Measurements from ENCODE around the gene ROPN1L. TPM values are rescaled to one million over a fixed set of nuclear protein-coding genes. Genes with fewer than 3 reads are reported as not detected.

ROPN1L gene
- total and polyA plus RNA-seq, 12 donors: 0.15 to 3.9 (median 0.42) TPM; not detected in 3

GRCh38 chr5:10502130-10502529 is 60.5 kb downstream of the ROPN1L start:
- no peak for TF ChIP-seq CTCF (IDR thresholded peaks at IDR 0.05)
- TF ChIP-seq POLR2A (IDR thresholded peaks at IDR 0.05): no peak
- intact Hi-C loops (cut with DNase I): no loop called here
- Histone ChIP-seq H3K36me3 (replicated peaks in 1 of 2) (no peaks in the 10 kb centered on the region), H3K27ac (no peak overlapping the region), H3K4me1 (replicated peaks in 1 of 2) (no peaks in the 10 kb centered on the region), H3K27me3 (no peaks in the 10 kb centered on the region), H3K9me3 (replicated peaks in 1 of 3) (no peaks in the 10 kb centered on the region), H3K4me3 (no peak overlapping the region)
- DNase-seq: no peak
- 88 to 97% (median 92%) methylated on average over 7 to 8 of the region's 8 CpGs for WGBS, 4 donors

DNA sequence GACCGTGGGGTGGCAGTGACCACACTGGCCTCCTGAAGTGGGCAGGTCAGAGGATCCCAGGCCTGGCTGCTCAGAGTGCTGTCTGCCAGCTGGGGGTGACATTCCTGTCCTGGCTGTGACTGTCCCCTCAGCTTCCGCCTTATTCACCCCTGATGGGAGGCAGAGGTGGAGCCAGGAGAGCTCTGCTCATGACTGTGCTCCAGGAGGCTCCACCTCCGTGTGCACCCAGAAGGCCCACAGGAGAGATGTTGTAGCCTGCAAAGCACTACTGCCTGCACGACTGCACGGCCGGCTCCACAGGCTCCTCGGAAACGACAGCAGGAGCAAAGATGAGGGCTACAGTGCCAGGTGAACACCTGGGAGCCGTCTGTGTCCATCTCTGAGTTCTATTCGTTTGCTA is 60.9 kb downstream of the ROPN1L start:
- WGBS, 4 donors: 78 to 94% (median 84%) methylated on average over 3 to 10 of the region's 10 CpGs

GRCh38 chr5:10503321-10503720 is 61.6 kb downstream of the ROPN1L start:
- no peak for DNase-seq
- TF ChIP-seq POLR2A (IDR thresholded peaks at IDR 0.05) (no peak), CTCF (IDR thresholded peaks at IDR 0.05) (no peak)
- no peaks in the 10 kb centered on the region for H3K9me3 ChIP-seq (replicated peaks in 1 of 3)
- H3K27me3 ChIP-seq: no peaks in the 10 kb centered on the region
- WGBS, 4 donors: 83 to 100% (median 92%) methylated on average over 4 to 7 of the region's 7 CpGs
- H3K27ac ChIP-seq: no peak overlapping the region
- intact Hi-C loops (cut with DNase I): no loop called here
- H3K4me1 ChIP-seq (replicated peaks in 1 of 2): peaks cover 0 to 5% of the 10 kb centered on the region in 2 donors
- no peak overlapping the region for H3K4me3 ChIP-seq
- no peaks in the 10 kb centered on the region for H3K36me3 ChIP-seq (replicated peaks in 1 of 2)

More for the DNA sequence above, 60.9 kb downstream of the ROPN1L start:
- no peaks in the 10 kb centered on the region for H3K36me3 ChIP-seq (replicated peaks in 1 of 2)
- DNase-seq: no peak
- peaks cover 0 to 3% of the 10 kb centered on the region in 2 donors for H3K4me1 ChIP-seq (replicated peaks in 1 of 2)
- no peak for TF ChIP-seq CTCF (IDR thresholded peaks at IDR 0.05)
- TF ChIP-seq POLR2A (IDR thresholded peaks at IDR 0.05): no peak
- H3K4me3 ChIP-seq: no peak overlapping the region
- no peak overlapping the region for H3K27ac ChIP-seq
- no peaks in the 10 kb centered on the region for H3K27me3 ChIP-seq
- intact Hi-C loops (cut with DNase I): no loop called here
- no peaks in the 10 kb centered on the region for H3K9me3 ChIP-seq (replicated peaks in 1 of 3)

- H3K4me1 ChIP-seq (replicated peaks in 1 of 2): peaks cover 0 to 5% of the 10 kb centered on the region in 2 donors
- no peak overlapping the region for H3K4me3 ChIP-seq
- H3K27me3 ChIP-seq: no peaks in the 10 kb centered on the region
- 35 to 51% (median 47%) methylated on average over 5 to 8 of the region's 8 CpGs for WGBS, 4 donors
- H3K27ac ChIP-seq: no peak overlapping the region
- no peaks in the 10 kb centered on the region for H3K36me3 ChIP-seq (replicated peaks in 1 of 2)
- intact Hi-C loops (cut with DNase I): no loop called here
- peak in 4 of 7 donors; percentile 22 to 37 (median 28) for DNase-seq
- TF ChIP-seq CTCF (IDR thresholded peaks at IDR 0.05) (no peak), POLR2A (IDR thresholded peaks at IDR 0.05) (no peak)
- no peaks in the 10 kb centered on the region for H3K9me3 ChIP-seq (replicated peaks in 1 of 3)
Observed at GRCh38 chr5:10503997-10504793, 62.5 kb downstream of the ROPN1L start.
